Stimulated activated CD4-positive, alpha-beta T cell treated with anti-CD3 and anti-CD28 coated beads, Interleukin-4, amount 100 ng/mL, for 48 hours (primary cell): Measurements from ENCODE around the gene MAMLD1.
A peak's percentile ranks its signal among the peaks of the same experiment; 100 is the strongest.

Experiments
- DNase-seq, 2 donors: peaks; one replicate each; pipeline ENCODE4 v3.0.0-alpha.2; 2020; ENCODE audit warnings: low read depth in 2 of 2

MAMLD1 gene

DNA sequence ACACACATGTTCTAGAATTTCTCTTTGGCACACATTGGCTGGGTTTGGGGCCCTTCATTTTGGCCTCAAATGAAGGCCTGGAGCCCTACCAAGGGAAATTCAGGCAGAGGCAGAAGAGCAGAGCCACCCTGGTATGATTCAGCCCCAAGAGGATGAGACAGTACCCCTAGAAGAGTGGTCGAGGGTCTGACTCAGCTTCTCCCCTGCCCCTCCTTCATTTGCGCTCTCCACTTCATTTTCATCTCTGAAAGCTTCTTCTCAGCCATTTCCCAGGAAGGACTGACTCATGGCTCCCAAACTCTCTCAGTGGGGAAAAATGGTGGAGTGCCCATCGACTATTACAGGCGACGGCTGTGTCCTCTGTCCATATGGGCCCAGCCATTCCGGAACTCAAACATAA, 43.5 kb downstream of the MAMLD1 start:
- no peak for DNase-seq

GRCh38 chrX:150408007-150408406, 44.9 kb downstream of the MAMLD1 start:
- DNase-seq: no peak

- no peak for DNase-seq
These were observed 45.4 kb downstream of the MAMLD1 start for GRCh38 chrX:150408561-150408960.

DNA sequence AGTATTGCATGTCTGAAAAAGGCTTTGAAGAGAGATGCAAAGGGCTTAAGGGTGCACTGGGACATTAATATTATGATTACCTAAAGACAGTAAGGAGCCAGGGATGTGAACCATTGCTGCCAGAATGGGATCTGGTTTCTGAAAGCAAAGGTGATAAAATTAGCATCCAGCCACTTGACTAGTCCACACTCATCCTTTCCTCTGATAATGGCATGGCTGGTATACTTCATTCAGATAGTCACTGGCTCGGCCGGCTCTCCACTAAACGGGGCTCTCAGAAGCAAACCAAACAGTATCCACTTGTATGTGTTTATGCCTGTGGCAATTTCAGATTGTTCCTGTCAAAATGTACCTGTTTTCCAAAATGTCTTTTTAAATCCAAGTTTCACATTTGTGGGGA, 46.4 kb downstream of the MAMLD1 start:
- no peak for DNase-seq

DNA sequence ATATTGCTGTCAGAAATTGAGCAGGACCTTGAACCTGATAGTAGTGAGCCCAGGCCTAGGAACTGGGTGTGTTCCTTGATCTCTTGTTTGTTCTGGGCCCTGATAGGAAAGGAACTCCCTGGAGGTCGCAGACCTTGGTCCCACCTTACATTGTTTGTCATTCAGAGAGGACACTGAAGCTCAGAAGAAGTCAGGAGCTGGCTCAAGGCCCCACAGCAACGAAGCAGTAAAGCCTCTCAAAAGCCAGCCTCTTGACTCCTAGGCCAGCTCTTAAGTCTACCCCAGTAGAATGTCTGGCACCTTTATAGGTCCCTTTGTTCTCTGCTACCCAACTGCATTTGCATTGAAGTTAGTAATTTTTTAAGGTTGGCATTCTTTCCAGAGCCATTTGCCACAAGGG, 46.8 kb downstream of the MAMLD1 start:
- DNase-seq: no peak

- DNase-seq: no peak
These were observed 47.4 kb downstream of the MAMLD1 start for GRCh38 chrX:150410513-150410912.

DNA sequence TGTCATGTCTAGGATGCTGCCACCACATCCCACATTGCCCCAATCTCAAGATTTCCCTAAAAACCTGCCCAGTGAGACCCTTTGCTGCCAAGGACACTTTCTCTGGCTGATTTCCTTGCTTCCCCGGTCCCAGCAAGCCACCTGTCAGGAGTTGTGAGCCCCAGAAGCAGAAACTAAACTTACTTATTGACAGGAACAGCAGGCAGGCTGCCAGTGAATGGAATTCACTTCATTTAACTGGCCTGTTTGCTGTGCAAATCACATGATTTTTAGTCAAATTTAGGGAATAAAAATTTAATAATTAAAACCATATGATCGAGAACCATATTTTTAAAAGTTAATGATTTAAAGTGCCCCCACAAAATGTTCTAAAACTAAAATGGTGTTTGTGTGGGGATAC, 48.5 kb downstream of the MAMLD1 start:
- DNase-seq: no peak

DNA sequence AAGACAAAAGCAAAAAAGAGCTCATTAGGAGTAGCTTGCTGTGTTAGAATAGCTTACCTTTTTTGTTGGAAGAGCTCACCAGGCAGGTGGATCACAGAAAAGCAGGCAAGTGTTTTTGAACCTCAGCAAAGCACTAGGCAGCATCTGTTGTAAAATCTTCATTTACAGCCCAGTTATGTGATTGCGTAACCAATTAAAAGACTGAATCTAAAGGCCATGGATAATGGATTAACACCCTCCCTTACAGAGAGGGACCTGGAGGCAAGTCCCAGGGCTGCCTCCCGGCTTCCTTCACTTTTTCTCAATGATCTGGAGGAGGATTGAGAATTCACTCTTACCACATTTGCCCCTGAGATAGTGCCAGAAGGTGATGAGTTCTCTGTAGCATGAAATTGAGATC, 51.1 kb downstream of the MAMLD1 start:
- DNase-seq: no peak

DNA sequence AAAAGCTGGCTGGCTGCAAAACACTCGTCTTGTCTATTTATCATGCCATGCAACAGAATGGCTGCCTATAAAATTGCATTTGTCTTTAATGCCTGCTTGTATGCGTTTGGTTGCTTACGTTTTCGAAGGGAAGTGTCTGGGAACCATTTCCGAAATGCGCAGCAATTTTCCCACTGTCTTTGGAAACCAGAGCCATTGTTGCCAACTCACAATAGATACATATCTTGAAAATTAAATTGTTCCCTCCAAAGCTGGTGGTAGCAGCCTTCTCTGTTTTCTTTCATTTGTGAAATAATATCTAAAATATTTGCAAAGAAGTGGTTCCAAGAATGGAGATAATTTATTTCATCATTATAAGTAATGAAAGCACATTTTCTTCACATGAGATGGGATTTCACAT, 53.4 kb downstream of the MAMLD1 start:
- no peak for DNase-seq

DNA sequence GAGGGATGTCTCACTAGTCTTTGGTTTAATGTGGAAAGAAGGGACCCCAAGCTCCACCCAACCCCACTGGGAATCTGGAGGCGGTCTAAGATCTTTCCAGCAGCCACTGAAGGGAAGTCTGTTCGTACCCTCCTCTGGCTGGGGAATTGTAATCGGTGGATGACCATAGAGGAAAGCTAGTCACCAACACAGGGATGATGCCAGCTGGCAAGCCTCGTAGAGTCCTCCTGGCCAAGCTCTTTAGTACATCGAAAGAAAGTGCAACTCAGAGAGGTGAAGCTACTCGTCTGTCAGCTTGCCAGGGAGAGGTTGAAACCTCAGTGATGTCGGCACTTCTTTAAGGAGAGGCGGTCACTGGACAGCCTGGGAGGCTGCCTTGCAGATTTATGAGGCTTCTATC, 58.7 kb downstream of the MAMLD1 start:
- no peak for DNase-seq

- no peak for DNase-seq
These were observed 66.5 kb downstream of the MAMLD1 start for GRCh38 chrX:150429594-150429993.

DNA sequence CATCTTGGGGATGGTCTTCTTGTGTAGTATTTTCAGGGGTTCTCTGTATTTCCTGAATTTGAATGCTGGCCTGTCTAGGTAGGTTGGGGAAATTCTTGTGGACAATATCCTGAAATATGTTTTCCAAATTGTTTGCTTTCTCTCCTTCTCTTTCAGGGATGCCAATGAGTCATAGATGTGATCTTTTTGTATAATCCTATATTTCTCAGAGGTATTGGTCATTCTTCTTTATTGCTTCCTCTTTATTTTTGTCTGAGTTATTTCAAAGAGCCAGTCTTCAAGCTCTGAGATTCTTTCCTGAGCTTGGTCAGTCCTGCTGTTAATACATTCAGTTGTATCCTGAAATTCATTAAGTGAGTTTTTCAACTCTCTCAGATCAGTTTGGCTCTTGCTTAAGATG, 73.1 kb downstream of the MAMLD1 start:
- no peak for DNase-seq

GRCh38 chrX:150438165-150438564, 75.0 kb downstream of the MAMLD1 start:
- DNase-seq: no peak

DNA sequence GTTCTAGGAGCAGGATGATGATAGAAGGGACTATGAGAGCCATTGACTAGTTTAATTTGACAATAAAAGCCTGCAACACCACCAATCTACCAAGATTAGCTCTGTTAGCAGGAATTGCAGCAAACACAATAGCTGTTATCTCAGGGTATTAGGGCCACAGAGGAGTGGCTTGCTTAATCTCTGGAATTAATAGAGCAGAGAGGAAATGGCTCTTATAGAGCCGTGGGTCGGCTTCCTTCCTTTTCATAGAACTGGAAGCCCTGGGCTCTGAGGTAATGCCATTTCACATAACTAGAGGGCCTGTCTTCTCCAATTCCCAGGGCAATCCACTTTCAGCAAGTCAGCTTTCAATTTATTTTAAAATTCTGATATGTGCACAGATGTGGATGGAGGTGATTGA, 83.0 kb downstream of the MAMLD1 start:
- DNase-seq: no peak

DNA sequence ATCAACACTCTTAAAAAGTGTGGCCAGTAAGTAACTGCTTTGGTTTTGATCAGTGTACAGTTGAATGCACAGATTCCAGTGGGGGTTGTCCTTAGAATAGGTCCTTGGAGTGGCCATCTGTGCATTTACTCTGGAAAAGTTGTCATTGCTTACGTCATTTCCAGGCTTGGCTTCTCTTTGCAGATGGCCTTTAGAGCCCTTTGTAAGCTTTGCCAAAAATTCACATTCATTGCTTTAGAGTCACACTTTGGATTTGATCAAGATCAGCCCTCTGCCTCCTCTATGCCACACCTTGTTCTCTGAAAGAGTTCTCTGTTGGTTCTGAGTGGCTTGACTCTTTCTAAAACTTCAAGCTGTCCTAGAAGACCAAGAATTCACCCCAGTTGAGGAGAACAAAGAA, 83.9 kb downstream of the MAMLD1 start:
- no peak for DNase-seq

DNA sequence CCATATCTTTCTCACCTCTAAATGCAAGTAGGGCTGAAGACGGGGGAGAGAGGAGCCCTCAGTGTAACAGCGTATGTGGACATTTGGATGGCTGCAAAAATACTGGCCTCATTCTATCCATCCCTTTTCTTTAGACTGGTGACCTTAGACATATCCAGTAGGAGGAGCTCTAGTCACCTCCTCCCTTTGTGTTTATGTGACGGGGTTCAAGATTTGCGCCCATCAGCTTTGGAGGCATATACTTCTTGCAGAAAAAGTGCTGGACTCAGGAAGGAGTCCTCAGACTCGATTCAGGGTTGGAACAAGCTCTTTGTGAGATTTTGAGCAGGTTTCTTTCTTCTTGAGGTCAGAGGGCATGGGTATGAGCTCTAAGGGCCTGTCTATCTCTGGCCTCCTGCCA, 86.2 kb downstream of the MAMLD1 start:
- DNase-seq: no peak

GRCh38 chrX:150450519-150451177, 87.5 kb downstream of the MAMLD1 start:
- peak in 1 of 2 donors; percentile 1 for DNase-seq

GRCh38 chrX:150451953-150452352, 88.8 kb downstream of the MAMLD1 start:
- no peak for DNase-seq

DNA sequence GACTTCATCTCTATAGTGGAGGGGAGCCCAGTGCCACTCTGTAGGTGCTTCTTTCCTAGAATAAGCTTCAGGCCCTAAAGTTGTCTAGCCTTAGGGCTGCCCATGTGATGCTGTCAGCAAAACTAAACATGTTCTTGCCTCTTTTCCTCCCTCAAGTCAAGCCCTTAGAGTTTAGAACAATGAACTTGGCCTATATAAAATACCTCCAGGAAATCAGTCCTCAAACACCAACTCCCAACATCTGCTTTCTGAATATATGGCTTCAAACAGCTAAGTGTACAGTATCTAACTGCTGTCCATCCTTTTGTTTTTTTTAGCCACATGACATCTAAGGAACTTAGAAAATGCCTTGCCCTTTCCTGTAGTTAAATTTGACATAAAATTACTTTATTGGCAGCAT, 91.0 kb downstream of the MAMLD1 start:
- DNase-seq: no peak

DNA sequence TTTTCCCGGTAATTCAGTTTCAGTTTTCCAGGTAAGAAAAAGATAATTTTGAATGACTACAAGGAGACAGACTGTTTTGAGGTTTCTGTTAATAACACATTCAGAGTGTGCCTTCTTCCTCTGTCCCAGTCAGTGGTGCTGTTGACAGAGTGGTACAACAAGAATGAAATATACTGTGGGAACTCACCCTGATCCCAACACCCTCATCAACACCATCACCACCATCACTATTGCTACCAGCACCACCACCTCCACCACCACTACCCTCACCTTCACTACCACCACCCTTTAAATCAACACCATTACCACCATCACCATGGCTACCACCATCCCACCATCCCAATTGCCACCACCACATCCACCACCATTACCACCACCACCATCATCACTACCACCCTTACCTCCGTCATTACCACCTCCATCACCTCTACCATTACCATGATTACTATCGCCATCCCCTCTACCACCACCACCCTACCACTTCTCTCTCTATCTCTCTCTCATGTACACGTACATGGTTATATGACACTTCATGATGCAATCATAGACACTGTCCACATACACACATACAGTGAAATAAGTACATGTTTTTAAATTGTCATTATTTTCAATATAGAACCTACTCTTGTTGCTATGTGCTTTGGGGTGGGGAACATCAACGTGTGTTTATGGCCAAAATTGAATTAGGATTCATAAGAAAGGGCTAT, 91.5 kb downstream of the MAMLD1 start:
- DNase-seq: no peak

DNA sequence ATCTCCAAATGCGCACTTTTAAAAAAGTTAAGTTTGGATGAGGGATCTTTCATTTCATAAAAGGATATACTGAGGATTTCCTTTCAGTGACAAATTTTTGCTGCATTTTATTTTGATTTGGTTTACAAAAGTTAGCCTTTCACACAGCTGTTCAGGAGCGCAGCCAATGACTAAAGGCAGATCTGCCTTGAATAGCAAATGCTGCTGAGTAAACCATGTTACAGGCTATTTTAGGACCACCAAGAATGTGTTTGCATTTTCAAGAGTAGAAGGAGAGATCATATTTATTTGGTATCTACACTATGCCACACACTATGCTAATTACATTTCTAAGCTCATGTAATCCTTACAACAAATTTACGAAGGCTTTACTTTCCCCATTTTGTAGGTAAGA, 92.1 kb downstream of the MAMLD1 start:
- no peak for DNase-seq

DNA sequence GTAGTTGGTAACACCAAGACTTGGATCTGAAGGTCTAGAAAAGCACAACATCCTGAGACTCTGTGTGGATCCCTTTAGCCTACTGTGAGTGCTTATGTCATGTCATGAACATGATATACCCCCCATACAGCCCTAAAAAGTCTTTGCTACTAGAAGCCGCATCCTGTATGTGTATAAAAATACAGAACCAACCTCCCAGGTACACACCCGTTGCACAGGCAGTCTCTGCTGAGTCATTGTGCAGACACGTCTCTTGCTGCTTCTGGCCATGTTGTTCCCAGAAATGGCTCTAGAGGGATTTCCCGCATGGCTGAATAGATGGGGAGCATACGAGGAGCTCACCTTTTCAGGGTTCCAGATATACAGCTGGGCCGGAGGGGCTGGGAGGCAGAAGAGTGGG, 93.3 kb downstream of the MAMLD1 start:
- DNase-seq: no peak

DNA sequence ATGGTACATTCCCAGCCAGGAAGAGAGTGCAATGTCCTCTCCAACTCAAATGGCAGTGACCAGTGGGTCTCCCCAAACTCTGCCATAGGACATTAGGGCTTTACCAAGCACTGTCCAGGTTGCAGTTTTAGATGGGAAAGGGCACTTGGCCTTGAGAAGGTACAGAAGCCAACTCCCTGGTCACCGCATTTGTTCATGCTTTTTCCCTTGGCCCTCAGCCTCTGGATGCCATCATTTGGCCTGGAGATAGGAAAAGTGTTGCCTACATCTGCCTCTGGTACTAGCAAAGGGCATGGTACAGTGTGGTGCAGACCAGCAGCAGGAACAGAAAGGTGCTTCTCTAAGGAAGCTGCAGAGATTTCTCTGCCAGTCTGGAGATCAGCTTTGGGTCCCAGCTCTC, 93.8 kb downstream of the MAMLD1 start:
- no peak for DNase-seq

DNA sequence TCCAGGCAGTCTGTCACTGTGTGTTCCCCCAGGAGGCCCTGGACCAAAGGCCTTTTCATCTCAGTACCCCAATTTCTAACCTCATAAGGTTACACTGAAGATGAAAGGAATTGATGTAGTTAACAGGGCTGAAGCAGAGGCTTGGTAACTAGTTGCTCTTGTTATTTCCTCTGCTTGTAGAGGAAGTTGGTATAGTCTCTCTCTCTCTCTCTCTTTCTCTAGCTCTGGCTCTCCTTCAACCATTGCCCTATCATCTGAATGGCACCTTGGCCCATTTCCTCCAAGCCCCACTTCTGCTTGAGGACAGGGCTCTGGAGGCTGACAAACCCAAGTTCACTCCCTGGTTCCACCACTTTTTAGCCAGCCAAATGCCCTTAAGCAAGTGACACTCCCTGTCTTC, 96.1 kb downstream of the MAMLD1 start:
- DNase-seq: no peak
